ENCODE results near the gene S100B.
"Not testable (repeated sequence)": the region's sequence is repeated elsewhere in the genome, so short reads cannot be mapped to it uniquely, and the experiment has no call there.

Gene S100B

GRCh38 chr21:46604975-46605766 is at the start of gene S100B:
Gene S100B, minus strand, starts transcription at chr21:46605082. Its CDS starts 2,667 bp downstream, at chr21:46602415.
- no peak for DNase-seq

- no peak for DNase-seq
Observed at GRCh38 chr21:46651121-46651520, 46.2 kb upstream of the S100B start.

- no peak for DNase-seq
Observed at GRCh38 chr21:46650476-46651098, 45.7 kb upstream of the S100B start.

- DNase-seq = no peak
Observed at GRCh38 chr21:46649356-46649755, 44.5 kb upstream of the S100B start.

- DNase-seq = no peak
Observed at GRCh38 chr21:46648539-46648938, 43.7 kb upstream of the S100B start.

- no peak for DNase-seq
Observed at GRCh38 chr21:46646541-46647154, 41.8 kb upstream of the S100B start.

- DNase-seq = no peak
Observed at GRCh38 chr21:46645840-46646239, 41.0 kb upstream of the S100B start.

GRCh38 chr21:46643379-46644177 is 38.7 kb upstream of the S100B start:
- DNase-seq = no peak

- DNase-seq = no peak
Observed at GRCh38 chr21:46641656-46642055, 36.8 kb upstream of the S100B start.

- no peak for DNase-seq
Observed at GRCh38 chr21:46639489-46640386, 34.9 kb upstream of the S100B start.

GRCh38 chr21:46637952-46638746 is 33.3 kb upstream of the S100B start:
- DNase-seq = no peak

- DNase-seq = no peak
Observed at GRCh38 chr21:46636550-46637285, 31.8 kb upstream of the S100B start.

GRCh38 chr21:46636181-46636512 is 31.3 kb upstream of the S100B start:
- no peak for DNase-seq

- DNase-seq = peak; percentile 97 to 98
Observed at GRCh38 chr21:46635324-46636180, 30.7 kb upstream of the S100B start, which contains the start of gene PRMT2. Gene PRMT2, plus strand, starts transcription at chr21:46635674. Its CDS starts 1,278 bp downstream, at chr21:46636952.

- DNase-seq = no peak
Observed at GRCh38 chr21:46634966-46635323, 30.1 kb upstream of the S100B start.

GRCh38 chr21:46634427-46634826 is 29.5 kb upstream of the S100B start:
- DNase-seq = no peak

- peak in 1 of 2 experiments; percentile 26 for DNase-seq
Observed at GRCh38 chr21:46633566-46633965, 28.7 kb upstream of the S100B start.

- DNase-seq = not testable (repeated sequence)
Observed at GRCh38 chr21:46630915-46631314, 26.0 kb upstream of the S100B start.

- DNase-seq = no peak
Observed at GRCh38 chr21:46628868-46629267, 24.0 kb upstream of the S100B start.

GRCh38 chr21:46627726-46628125 is 22.8 kb upstream of the S100B start:
- no peak for DNase-seq

Data from stimulated activated CD4-positive, alpha-beta T cell treated with anti-CD3 and anti-CD28 coated beads, Interleukin-4, amount 100 ng/mL, for 4 hours (primary cell).